GM19239 (cell line): ENCODE results near the gene IFITM10.

Source experiments
- DNase-seq: peaks from one replicate; pipeline ENCODE4 v3.0.0; 2011; ENCODE audit warnings: low spot score; ENCODE audit not compliant: insufficient read length
- FAIRE-seq: peaks from 2 replicates; lab custom pipeline; 2011; peaks lifted over from hg19 to GRCh38; lab: Jason Lieb, UNC

IFITM10 gene

DNA sequence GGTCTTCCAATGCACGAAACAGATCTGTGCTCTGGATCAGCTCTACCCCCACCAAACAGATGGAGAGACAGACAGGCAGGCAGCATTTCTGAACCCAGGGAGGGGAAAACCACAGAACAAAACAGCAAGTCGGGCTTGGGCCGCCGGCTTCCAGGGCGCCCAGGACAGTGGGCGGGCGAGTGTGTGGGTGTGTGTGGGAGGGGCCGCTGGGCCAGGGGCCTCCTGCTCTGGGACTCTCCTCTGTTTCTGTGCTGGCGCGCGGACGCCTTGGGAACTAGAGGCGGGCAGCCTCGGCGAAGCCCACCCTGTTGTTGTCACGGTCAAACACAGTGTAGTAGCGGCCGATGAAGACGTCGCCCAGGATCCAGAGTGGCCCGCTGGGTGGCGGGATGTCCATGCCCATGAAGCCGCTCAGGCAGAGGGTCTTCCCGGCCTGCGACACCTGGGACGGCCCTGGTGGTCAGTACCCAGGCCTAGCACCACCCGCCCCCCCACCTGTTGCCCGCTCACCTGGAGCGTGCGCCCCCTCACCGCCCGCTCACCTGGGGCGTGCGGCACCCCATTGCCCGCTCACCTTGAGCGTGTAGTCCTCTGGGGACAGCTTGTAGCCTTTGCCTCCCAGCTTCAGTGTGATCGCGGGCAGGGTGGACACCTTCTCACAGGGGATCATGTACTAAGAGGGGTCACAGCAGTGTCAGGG is 3.0 kb upstream of the IFITM10 start:
- DNase-seq: no peak
- no peak for FAIRE-seq

DNA sequence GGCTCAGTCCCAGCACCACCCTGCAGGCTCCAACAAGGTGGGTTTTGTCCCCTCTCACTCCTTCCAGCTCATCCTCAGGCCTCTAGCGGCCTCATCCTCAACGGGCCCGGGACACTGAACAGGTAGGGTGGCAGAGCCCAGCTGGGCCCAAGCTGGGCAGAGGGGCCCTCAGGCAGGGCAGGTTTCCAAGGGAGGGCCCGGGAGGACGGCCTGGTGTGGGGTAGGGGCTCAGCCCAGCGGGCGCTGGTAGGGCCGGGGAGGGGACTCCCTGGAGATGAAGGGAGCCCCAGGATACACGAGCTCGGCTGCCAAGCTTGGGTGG is 2.5 kb upstream of the IFITM10 start:
- no peak for FAIRE-seq
- DNase-seq: no peak

DNA sequence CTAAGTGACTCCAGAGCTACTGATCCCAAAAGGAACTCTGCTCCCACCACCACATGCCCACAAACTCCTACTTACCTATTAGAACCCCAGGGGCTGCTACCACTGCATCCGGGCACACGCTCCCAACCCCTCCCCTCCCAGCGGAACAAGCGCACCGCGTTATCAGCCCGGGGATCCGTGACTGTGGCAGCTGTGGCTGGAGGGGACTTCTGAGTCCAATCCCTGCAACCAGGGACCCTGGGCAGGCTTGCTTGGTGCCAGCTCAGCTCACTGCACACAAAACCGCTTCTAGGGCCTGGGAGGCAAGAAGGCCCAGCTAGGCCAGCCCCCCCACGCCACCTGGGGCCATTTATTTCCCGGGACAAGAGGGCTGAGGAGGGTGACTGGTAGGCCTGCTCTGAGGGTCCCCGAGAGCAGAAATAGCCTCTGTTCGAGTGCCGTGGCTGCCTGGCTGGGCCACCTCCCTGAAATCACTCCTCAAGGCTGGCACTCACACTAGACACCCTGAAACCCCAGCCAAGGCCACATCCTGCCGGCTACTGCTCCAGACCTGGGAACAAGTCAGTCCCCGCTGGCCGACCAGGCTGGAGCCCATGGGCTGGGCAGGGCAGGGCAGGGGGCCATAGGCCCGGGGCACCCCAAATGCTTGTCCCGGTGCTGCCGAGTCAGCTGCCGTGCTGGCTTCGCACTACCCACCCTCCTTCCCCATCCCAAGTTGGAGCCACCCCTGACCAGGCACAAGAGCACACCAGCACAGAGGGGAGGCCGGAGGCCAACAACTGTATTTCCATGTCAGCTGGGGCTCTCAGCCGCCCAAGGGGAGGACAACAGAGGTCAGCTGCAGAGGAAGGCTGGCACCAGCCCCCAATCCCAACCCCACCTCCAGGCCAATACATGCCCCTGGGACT is 1.9 kb upstream of the IFITM10 start:
- no peak for DNase-seq
- FAIRE-seq: no peak

DNA sequence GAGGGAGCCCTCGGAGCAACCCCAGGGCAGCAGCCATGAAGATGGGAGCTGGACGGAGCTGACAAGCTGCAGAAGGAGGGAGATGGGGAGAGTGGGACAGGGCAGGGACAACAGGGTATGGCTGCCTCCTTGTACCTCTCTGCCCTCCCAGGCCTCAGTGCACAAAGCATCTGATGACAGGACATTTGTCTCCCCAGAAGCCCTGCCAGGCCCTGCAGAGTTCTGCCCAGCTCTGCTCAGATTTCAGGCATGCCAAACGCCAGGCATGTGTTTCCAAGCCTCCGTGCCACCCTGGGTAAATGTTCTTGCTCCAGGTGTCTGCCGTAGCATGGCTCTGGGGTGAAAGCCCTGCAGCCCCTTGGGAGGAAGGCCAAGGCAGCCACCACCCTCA is 1.1 kb upstream of the IFITM10 start:
- DNase-seq: no peak
- FAIRE-seq: no peak

DNA sequence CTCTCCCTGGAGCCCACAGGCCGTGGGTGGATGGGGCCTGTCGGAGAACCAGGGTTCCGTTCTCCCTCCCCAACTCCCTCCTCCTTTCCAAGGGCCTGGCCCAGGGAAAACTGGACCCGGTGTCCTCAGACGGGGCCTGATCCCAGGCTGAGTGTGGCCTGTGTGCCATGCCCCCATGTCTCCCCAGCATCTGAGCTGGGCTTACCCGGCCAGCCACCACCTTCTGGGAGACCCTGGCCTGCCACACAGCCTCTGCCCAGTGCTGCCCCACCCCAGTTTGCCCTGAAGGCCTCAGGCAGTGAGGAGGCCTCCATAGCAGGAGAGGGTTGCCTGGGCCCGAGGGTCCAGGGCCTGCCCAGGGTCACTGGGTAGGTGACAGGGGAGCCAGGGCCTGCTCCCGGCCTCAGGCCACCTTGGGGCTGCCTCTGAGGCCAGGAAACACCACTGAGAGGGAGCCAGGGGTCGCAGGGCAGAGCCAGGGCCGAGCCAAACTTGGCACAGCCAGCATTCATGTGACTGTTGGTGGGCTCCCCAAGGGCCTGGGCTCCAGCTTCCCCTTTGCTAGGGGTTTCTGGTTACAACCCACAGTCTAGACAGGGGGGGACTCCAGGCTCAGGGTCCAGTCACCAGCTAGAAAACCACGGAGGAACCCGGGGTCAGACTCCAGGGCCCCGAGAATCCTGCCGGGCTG is 590 bp upstream of the IFITM10 start:
- FAIRE-seq (no peak), DNase-seq (no peak)

DNA sequence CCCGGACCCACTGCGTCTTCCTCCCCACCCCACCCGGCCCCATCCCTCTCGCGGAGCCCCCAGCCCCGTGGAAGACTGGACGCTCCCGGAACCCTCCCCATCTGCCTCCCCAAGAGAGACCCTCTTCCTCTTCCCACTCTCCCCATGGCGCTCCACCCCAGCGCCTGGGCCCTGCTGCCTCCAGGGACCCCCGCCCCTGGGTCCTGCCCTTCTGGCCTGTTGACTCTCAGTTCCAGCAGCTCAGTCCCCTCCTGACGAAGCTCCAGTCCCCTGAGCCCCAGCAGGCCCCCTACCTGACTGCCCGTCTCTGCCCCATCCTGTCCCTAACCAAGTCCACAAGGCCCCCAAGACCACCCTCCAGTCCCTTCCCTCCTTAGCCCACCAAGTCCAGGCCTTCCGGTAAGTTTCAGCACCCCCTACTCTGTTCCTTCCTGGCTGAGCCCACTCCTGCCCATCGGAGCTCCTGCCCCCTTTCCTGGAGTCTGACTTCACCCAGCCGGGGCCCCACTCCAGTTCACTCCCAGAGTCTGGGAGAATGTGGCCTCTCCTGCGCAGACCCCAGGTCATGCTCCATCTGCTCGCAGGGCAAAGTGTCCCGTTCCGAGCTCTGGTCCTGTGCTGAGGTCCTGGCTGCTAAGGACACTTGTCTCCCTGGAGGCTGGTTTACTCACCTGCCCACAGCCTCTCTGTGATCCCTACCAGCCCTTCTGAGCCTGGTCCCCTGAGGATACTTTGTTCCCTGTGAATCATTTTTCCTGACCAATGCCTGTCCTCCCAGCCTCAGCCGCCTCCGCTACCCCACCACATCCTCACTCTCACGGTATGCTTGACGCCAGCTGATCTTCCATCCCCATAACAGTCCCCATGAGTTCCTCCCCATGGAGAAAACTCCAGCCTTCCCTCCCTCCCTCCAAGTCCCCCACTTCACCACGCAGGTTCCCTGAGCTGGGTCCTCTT is 722 bp downstream of the IFITM10 start:
- DNase-seq: no peak
- no peak for FAIRE-seq

DNA sequence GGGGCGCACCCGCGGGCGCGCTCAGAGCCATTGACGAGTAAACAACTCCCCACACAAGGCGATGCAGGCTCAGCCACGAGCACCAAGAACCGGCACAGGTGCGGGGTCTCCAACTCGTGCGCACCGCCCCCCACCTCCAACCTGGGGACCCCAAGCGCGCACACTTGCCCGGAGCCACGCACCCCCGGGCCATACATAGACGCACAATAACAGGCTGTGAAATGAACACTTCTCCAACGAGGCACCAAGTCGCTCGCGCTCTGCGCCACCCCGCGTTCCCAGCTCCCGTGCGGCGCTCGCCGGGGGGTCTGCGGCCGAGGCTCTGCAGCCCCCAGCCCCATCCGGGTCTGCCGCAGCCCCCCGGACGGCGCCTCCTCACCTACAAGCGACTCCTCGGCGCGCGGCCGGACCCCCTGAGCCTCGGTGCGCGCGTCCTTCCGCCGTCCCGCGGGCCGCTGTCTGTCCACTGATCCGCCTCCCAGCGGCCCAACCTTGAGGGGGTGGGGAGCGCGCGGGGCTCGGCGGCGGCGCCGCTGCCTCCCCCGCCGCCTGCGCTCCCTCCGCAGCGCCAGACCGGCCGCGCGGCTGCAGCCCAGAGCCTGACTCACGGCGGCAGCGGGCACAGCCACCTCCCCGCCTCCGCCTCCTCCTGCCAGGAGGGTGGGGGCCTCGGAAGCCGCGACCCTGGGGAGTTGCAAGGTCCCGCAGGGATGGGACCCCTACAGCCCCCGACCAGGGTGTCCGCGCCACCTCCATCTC is 1.6 kb downstream of the IFITM10 start:
- DNase-seq: no peak

DNA sequence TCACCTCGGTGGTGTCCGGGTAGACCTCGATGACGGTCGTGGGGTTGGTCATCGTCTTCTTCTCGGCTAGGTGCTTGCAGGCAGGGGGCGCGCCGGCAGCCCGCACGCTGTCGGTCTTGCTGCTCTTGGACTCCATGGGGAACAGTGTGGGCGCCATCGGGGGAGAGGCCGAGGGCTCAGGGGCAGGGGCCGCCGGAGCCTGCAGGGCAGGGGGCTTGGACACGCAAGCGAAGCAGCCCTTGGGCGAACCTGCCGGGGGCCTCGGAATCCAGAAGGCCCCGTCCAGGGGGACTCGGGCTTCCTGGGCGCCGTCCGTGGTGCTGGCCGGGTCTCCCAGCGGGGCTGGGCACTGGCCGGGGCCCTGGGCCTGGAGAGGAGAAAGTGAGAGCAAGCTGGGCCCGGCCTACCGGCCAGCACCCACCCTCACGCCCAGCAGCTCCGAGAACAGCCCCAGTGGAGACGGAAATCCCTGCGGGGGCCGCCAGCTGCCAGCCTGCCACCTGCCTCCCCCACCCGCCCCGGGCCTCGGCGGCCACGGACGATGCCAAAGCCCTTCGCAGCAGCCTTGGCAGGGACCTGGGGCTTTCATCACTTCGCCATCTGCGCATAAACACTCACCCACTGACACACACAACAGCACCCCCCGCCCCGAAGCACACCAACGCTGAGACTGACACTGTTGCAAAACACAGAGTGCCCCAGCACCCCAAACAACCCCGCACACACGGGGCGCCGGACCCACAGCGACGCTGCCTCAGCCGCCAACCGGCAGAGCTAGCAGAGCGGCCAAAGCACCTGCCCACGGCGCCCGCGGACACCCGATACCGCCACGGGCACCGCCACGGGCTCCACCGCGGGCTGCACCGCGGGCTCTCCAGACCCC is 2.4 kb downstream of the IFITM10 start:
- no peak for FAIRE-seq
- no peak for DNase-seq

More for the DNA sequence above, 1.6 kb downstream of the IFITM10 start:
- no peak for FAIRE-seq

DNA sequence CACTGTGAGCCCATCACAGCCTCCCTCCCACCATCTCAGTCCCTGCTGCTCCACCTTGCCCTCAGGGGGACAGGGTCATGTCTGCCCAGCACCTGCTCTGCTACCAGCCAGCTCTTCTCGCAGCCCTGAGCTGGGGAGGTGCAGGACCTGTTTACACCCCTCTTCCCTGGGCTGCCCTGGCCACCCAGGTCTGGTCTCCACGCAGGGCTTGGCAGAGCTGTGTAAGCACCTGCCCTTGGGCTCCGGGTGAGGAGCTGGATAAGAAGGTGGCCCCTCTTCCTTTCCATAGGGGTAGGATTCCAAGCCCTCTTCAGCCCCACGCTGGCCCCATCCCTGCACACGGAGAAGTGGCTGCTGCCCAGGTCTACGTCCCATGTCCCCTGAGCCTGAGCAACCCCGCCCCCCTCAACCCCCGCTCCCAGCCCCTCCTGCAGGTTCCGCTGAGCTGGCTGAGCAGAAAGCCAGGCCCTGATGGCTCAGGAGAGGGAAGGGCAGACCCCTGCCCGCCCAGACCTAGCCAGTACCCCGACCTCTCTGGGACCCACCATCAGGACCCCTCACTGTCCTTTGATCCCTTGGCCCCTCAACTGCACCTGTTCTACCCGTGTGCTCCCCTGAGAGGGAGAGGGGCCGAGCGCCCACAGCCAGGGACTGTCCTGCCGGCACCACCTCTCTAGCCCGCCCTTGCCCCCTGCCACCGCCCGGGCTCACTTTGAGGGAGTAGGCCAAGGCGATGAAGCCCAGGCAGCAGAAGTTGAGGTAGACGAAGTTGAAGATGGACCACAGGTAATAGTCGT is 3.2 kb downstream of the IFITM10 start:
- DNase-seq (no peak), FAIRE-seq (no peak)

DNA sequence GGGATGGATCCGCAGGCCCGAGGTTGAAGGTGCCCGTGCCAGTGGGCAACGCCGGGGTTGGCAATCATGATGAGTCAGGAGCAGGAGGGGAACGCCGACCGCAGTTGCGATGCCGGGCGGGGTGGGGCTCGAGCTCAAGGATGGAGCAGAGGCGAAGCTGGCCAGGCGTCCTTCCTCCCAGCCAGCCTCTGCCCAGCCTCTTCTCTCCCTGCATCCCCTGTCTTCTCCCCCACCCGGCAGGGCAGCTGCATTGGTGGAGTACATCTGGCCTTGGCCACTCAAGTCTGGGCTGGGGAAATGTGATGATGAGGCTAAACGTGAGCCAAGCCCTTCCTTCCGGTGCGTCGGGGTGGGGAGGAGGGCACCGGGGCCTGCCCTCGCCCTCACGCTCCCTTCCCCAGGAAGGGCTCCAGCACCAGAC is 3.9 kb downstream of the IFITM10 start:
- DNase-seq (no peak), FAIRE-seq (no peak)

DNA sequence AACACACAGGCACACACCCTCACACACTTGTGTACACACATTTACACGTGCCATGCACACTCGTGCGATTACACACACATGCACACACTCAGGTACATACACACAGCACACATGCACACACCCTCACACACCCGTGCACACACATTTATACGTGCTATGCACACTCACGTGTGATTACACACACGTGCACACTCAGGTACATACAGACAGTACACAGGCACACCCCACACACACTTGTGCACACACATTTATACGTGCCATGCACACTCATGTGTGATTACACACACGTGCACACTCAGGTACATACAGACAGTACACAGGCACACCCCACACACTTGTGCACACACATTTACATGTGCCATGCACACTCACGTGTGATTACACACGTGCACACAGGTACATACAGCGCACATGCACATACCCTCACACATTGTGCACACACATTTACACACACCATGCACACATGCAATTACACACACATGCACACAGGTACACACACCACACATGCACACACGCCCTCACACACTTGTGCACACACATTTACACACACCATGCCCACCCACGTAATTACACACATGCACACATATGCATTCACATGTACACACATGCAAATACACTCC is 4.6 kb downstream of the IFITM10 start:
- no peak for DNase-seq
- no peak for FAIRE-seq

DNA sequence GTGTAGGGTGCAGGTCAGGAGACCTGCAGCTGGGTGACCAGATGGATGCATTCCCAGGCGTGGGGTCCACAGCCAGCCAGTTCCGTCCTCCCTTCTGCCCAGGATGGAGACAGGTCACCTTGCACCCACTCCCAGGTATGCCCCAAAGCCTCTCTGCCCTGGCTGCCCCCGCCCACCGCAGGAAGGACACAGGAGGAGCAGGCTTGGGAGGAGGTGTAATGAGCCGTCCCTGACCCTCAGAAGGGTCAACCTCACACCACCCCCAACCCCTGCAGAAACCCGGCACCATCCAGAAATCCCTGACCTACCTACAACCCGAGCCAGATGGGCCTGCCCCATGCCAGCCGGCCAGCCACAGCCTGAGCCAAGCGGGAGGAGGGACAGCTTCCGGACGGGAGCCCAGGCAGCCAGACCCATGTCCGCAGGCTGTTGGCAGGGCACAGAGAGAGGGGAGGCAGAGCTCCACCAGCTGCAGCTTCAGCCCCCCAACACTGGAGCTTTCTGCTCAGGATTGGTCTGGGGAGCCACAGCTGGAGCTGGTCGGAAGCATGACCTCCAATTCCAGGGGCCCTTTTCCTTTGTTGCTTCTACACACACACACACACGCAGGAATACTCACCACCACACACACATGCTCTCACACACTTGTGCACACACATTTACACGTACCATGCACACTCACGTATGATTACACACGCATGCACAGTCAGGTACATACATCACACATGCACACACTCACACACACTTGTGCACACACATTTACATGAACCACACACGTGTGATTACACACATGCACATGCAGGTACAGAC is 5.3 kb downstream of the IFITM10 start:
- FAIRE-seq (no peak), DNase-seq (no peak)

DNA sequence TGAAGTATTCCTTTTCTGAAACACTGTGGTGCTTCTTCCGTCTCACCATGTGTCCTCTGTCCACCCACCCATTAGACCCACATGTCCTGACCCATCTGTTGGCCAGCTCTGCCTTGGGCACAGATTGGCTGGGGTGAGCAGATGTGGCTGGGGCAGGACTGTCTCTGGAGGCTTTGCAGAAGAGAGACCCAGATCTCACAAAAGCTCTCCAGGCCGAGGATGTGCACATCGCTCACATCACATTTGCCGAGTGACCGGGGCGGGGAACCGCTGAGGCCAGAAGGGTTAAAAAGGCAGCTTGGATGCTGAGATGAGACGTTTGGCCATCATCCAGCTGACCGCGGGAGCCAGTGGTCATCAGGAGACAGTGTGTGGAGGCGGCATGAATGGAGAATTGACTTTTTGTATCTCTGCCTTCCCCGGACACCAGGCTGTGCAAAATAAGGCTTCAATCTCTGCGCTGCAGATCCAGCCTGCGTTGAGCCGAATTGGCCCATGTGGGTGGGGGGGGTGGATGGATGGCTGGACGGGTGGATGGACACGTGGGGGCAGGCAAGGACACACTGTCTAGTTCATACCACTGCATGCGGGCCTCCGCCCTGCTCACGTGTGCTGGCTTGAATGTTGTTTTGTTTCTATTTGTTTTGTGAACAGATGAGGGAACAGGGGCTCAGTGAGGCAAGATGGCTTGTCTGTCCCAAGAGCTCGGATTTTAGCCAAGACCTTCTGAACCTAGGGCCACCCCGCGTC is 6.1 kb downstream of the IFITM10 start:
- no peak for FAIRE-seq
- no peak for DNase-seq

DNA sequence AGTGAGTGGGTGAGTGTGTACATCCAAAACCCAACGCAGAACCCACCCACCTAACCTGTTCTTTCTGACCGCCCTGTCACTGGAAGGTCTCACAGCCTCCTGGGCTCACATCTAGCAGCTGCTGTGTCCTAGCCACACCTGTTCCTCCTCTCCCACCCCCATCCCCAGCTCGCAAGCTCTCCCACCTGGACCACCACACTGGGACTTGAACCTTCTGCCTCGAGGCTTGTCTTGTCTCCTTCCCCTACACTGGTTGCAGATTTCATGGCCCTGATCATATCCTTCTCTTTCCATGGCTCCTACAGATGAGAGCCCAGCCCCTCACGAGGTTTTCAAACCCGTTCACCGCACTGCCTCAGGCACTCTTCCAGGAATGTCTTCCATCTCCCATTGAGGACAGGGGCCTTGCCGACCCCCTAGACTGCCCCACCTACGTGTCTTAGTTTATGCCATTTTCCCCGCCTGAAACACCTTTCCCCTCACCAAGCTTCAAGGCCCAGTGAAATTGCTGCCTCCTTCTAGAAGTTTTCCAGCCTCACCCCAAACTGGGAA is 6.7 kb downstream of the IFITM10 start:
- DNase-seq (no peak), FAIRE-seq (no peak)

DNA sequence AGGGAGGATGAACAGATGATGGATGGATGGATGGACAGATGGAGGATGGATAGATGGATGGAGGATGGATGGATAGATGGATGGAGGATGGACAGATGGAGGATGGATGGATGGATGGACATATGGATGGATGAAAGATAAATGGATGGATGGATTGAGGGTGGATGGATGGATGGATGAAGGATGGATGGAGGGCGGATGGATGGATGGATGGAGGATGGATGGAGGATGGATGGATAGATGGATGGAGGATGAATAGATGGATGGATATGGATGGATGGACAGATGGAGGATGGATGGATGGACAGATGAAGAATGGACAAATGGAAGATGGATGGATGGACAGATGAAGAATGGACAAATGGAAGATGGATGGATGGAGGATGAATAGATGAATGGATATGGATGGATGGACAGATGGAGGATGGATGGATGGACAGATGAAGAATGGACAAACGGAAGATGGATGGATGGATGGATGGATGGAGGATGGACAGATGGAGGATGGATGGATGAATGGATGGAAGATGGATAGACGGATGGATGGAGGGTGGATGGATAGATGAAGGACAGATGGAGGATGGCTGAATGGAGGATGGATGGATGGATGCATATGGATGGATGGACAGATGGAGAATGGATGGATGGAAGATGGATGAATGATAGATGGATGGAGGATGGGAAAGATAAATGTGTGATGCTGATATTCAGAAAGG is 7.4 kb downstream of the IFITM10 start:
- DNase-seq: no peak
- FAIRE-seq: no peak
